WTC11 (cell line): ENCODE data around the gene CAV1. TPM values are rescaled to one million over a fixed set of nuclear protein-coding genes. Genes with fewer than 3 reads are reported as not detected.

Experiments used
- ATAC-seq: fragments of 200-7000 bp; cut with Tn5 transposase; 2 replicates; pipeline ENCODE4 v1.10.0; 2021; ENCODE audit warnings: mild to moderate bottlenecking, moderate library complexity
- CTCF ChIA-PET: fragments of 300-600 bp; sonication (Branson Sonifier 250); formaldehyde crosslinking; loops from one replicate; lab custom pipeline; 2021; ENCODE audit warnings: antibody characterized with exemption; lab: Charles Lee
- POLR2A ChIA-PET: fragments of 350-600 bp; sonication (Branson Sonifier 250); formaldehyde crosslinking; loops from one replicate; lab custom pipeline; 2021; ENCODE audit warnings: antibody characterized with exemption; lab: Charles Lee
- DNase-seq: peaks from one replicate; pipeline ENCODE4 v3.0.0; 2021; ENCODE audit warnings: low spot score
- H3K27ac Mint-ChIP-seq: 2 replicates; pipeline ENCODE4 v1.8.0; 2021; ENCODE audit warnings: mixed read lengths
- H3K27me3 Mint-ChIP-seq: 2 replicates; pipeline ENCODE4 v1.8.0; 2021; ENCODE audit warnings: low read depth, mild to moderate bottlenecking, moderate library complexity, mixed read lengths
- H3K36me3 Mint-ChIP-seq: 2 replicates; pipeline ENCODE4 v1.8.0; 2021; ENCODE audit warnings: mixed read lengths
- H3K4me1 Mint-ChIP-seq: 2 replicates; pipeline ENCODE4 v1.8.0; 2022; ENCODE audit warnings: mixed read lengths
- H3K4me3 Mint-ChIP-seq: 2 replicates; pipeline ENCODE4 v1.8.0; 2021; ENCODE audit warnings: mild to moderate bottlenecking, moderate library complexity, mixed read lengths
- H3K9me3 Mint-ChIP-seq: 2 replicates; pipeline ENCODE4 v1.8.0; 2021; ENCODE audit warnings: mixed read lengths
- AFF4 ChIP-seq: sonication (generic); formaldehyde crosslinking; IDR thresholded peaks from 2 replicates; pipeline ENCODE4 v1.8.1; 2023; ENCODE audit warnings: mild to moderate bottlenecking, missing genetic modification reagents, borderline replicate concordance
- ATF1 ChIP-seq: sonication (generic); formaldehyde crosslinking; IDR thresholded peaks from 2 replicates; pipeline ENCODE4 v1.8.1; 2023; ENCODE audit warnings: mild to moderate bottlenecking, moderate library complexity, missing genetic modification reagents
- ESRRA ChIP-seq: sonication (generic); formaldehyde crosslinking; IDR thresholded peaks from 2 replicates; pipeline ENCODE4 v1.8.1; 2022; ENCODE audit warnings: mild to moderate bottlenecking, missing genetic modification reagents, borderline replicate concordance
- HMGA2 ChIP-seq: fragments of 250-450 bp; sonication (Bioruptor Pico); IDR thresholded peaks from 2 replicates; pipeline ENCODE4 v1.4.0; 2021; ENCODE audit warnings: mild to moderate bottlenecking, moderate library complexity
- KAT7 ChIP-seq: sonication (generic); formaldehyde crosslinking; IDR thresholded peaks from 2 replicates; pipeline ENCODE4 v1.8.1; 2023; ENCODE audit warnings: missing genetic modification reagents, mild to moderate bottlenecking, borderline replicate concordance
- MXD4 ChIP-seq: fragments of 250-450 bp; sonication (Bioruptor Pico); IDR thresholded peaks from 2 replicates; pipeline ENCODE4 v1.8.0; 2021; ENCODE audit warnings: mild to moderate bottlenecking, moderate library complexity, borderline replicate concordance
- MYBL2 ChIP-seq: sonication (generic); formaldehyde crosslinking; IDR thresholded peaks from 2 replicates; pipeline ENCODE4 v1.8.1; 2023; ENCODE audit warnings: mild to moderate bottlenecking, moderate library complexity, missing genetic modification reagents
- NFYB ChIP-seq: sonication (generic); formaldehyde crosslinking; conservative IDR thresholded peaks from 2 replicates; pipeline ENCODE4 v1.8.0; 2022; ENCODE audit warnings: low read depth, missing genetic modification reagents
- OVOL2 ChIP-seq: fragments of 250-450 bp; sonication (Bioruptor Pico); IDR thresholded peaks from 2 replicates; pipeline ENCODE4 v1.9.0; 2021; ENCODE audit warnings: mild to moderate bottlenecking, borderline replicate concordance
- TCF7 ChIP-seq: sonication (generic); formaldehyde crosslinking; IDR thresholded peaks from 2 replicates; pipeline ENCODE4 v1.8.0; 2022; ENCODE audit warnings: mild to moderate bottlenecking, low read depth, missing genetic modification reagents, moderate library complexity
- TP53 ChIP-seq: sonication (generic); formaldehyde crosslinking; IDR thresholded peaks from 2 replicates; pipeline ENCODE4 v1.8.1; 2023; ENCODE audit warnings: mild to moderate bottlenecking, missing genetic modification reagents
- ZNF232 ChIP-seq: sonication (generic); formaldehyde crosslinking; IDR thresholded peaks from 2 replicates; pipeline ENCODE4 v1.8.0; 2022; ENCODE audit warnings: mild to moderate bottlenecking, missing genetic modification reagents
- ZNF263 ChIP-seq: sonication (generic); formaldehyde crosslinking; IDR thresholded peaks from 2 replicates; pipeline ENCODE4 v1.8.1; 2022; ENCODE audit warnings: low read depth, mild to moderate bottlenecking, moderate library complexity, missing genetic modification reagents
- ZNF281 ChIP-seq: sonication (generic); formaldehyde crosslinking; IDR thresholded peaks from 2 replicates; pipeline ENCODE4 v1.8.0; 2023; ENCODE audit warnings: mild to moderate bottlenecking, missing genetic modification reagents
- ZNF396 ChIP-seq: fragments of 250-450 bp; sonication (Bioruptor Pico); IDR thresholded peaks from 2 replicates; pipeline ENCODE4 v1.8.0; 2021; ENCODE audit warnings: mild to moderate bottlenecking, moderate library complexity, borderline replicate concordance
- ZNF425 ChIP-seq: fragments of 250-450 bp; sonication (Bioruptor Pico); conservative IDR thresholded peaks from 2 replicates; pipeline ENCODE4 v1.9.0; 2021; ENCODE audit warnings: mild to moderate bottlenecking
- ZNF671 ChIP-seq: fragments of 250-450 bp; sonication (Bioruptor Pico); IDR thresholded peaks from 2 replicates; pipeline ENCODE4 v1.8.0; 2021; ENCODE audit warnings: mild to moderate bottlenecking
- total RNA-seq: library from RNA; stranded (reverse); gene quantifications from 3 replicates; pipeline ENCODE4 v1.2.3, GENCODE V29; 2021
- TF ChIP-seq, protein P1 (sequence below): fragments of 250-450 bp; sonication (Bioruptor Pico); IDR thresholded peaks from 2 replicates; pipeline ENCODE4 v1.9.0; 2021; ENCODE audit warnings: moderate library complexity, mild to moderate bottlenecking, inconsistent platforms, borderline replicate concordance
- TF ChIP-seq, protein P2 (sequence below): fragments of 250-450 bp; sonication (Bioruptor Pico); IDR thresholded peaks from 2 replicates; pipeline ENCODE4 v1.8.0; 2021; ENCODE audit warnings: mild to moderate bottlenecking
- TF ChIP-seq, protein P3 (sequence below): sonication (generic); formaldehyde crosslinking; IDR thresholded peaks from 2 replicates; pipeline ENCODE4 v1.8.0; 2022; ENCODE audit warnings: mild to moderate bottlenecking, missing genetic modification reagents

CAV1 gene
- total RNA-seq, 1 experiment from 2014 or later, result 19.7 TPM

DNA sequence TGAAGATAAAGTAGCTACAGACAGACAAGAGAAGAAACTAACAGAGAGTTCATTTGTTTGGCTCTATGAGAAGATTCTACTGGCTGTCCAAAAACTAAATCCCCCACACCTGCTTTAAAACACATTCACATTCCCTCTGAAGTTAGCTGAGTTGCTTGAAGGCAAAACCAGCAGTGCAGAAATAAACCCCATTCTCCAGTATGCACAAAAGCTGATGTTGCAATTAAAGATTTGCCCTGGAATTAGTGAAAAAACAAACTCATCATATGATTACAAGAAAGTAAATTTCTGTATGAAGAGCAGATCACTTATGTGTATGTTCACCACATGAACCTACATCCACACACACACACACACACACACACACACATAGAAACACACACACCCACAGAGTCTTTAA lies 9.3 kb upstream of the CAV1 start (continued):
- no peak for TF ChIP-seq TCF7 (CRISPR knock-in tag)
- no peak for TF ChIP-seq HMGA2 (CRISPR knock-in tag)
- TF ChIP-seq, protein P1, sequence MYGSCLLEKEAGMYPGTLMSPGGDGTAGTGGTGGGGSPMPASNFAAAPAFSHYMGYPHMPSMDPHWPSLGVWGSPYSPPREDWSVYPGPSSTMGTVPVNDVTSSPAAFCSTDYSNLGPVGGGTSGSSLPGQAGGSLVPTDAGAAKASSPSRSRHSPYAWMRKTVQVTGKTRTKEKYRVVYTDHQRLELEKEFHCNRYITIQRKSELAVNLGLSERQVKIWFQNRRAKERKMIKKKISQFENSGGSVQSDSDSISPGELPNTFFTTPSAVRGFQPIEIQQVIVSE, result no peak
- no peak for TF ChIP-seq ZNF425 (CRISPR knock-in tag)
- TF ChIP-seq ZNF671 (CRISPR knock-in tag), result no peak
- TF ChIP-seq ATF1 (CRISPR knock-in tag), result no peak
- no peak for TF ChIP-seq ZNF232
- TF ChIP-seq TP53 (CRISPR knock-in tag), result no peak
- TF ChIP-seq, protein P2, sequence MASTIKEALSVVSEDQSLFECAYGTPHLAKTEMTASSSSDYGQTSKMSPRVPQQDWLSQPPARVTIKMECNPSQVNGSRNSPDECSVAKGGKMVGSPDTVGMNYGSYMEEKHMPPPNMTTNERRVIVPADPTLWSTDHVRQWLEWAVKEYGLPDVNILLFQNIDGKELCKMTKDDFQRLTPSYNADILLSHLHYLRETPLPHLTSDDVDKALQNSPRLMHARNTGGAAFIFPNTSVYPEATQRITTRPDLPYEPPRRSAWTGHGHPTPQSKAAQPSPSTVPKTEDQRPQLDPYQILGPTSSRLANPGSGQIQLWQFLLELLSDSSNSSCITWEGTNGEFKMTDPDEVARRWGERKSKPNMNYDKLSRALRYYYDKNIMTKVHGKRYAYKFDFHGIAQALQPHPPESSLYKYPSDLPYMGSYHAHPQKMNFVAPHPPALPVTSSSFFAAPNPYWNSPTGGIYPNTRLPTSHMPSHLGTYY (CRISPR knock-in tag), result no peak
- no peak for TF ChIP-seq KAT7 (CRISPR knock-in tag)
- no peak for TF ChIP-seq ZNF281 (CRISPR knock-in tag)

GRCh38 chr7:116516324-116516723 lies 8.5 kb upstream of the CAV1 start:
- ChIA-PET CTCF (interaction anchor here (1.1 kb wide), 1 partner anchor 10 kb away, joined by 6 read pairs; no protein-coding TSS in a partner anchor), POLR2A (no interaction called here)
- DNase-seq (no peak), ATAC-seq (no peak)
- Mint-ChIP-seq H3K27me3 (no peaks in the 10 kb centered on the region), H3K4me1 (peaks cover 24% of the 10 kb centered on the region), H3K27ac (no peak overlapping the region), H3K4me3 (no peak overlapping the region), H3K9me3 (no peaks in the 10 kb centered on the region), H3K36me3 (no peaks in the 10 kb centered on the region)
- TF ChIP-seq ESRRA (no peak), TCF7 (CRISPR knock-in tag) (no peak), NFYB (CRISPR knock-in tag) (no peak), ZNF263 (CRISPR knock-in tag) (no peak), MXD4 (CRISPR knock-in tag) (no peak), OVOL2 (no peak), ZNF396 (no peak), AFF4 (no peak), MYBL2 (CRISPR knock-in tag) (no peak)
- TF ChIP-seq, protein P2 (CRISPR knock-in tag), result no peak
- TF ChIP-seq, protein P3, sequence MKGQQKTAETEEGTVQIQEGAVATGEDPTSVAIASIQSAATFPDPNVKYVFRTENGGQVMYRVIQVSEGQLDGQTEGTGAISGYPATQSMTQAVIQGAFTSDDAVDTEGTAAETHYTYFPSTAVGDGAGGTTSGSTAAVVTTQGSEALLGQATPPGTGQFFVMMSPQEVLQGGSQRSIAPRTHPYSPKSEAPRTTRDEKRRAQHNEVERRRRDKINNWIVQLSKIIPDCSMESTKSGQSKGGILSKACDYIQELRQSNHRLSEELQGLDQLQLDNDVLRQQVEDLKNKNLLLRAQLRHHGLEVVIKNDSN (CRISPR knock-in tag), result no peak
